IPS-NIHi11 (cell line): Measurements from ENCODE around the gene HAPLN2.
"Not testable (repeated sequence)": the region's sequence is repeated elsewhere in the genome, so short reads cannot be mapped to it uniquely, and the experiment has no call there.

Source experiments
- DNase-seq: peaks from one replicate; pipeline ENCODE4 v3.0.0; 2012; ENCODE audit warnings: mixed read lengths, low spot score

Gene HAPLN2

GRCh38 chr1:156618853-156619581 is at the start of gene HAPLN2:
Gene HAPLN2, plus strand, starts transcription at chr1:156619415. Its CDS starts 4,076 bp downstream, at chr1:156623491.
- DNase-seq, result peak; percentile 65

GRCh38 chr1:156571261-156571852 is 47.9 kb upstream of the HAPLN2 start:
- no peak for DNase-seq

GRCh38 chr1:156571919-156572662 is 47.1 kb upstream of the HAPLN2 start, which contains the start of gene IQGAP3:
Gene IQGAP3, minus strand, starts transcription at chr1:156572565. Its CDS starts 36 bp downstream, at chr1:156572529.
- peak; percentile 97 for DNase-seq

- DNase-seq, result no peak
Observed at GRCh38 chr1:156572663-156573018, 46.6 kb upstream of the HAPLN2 start.

GRCh38 chr1:156574039-156574633 is 45.1 kb upstream of the HAPLN2 start:
- no peak for DNase-seq

GRCh38 chr1:156577550-156577949 is 41.7 kb upstream of the HAPLN2 start:
- no peak for DNase-seq

GRCh38 chr1:156578055-156578454 is 41.2 kb upstream of the HAPLN2 start:
- DNase-seq, result no peak

GRCh38 chr1:156579472-156579871 is 39.7 kb upstream of the HAPLN2 start, which contains the start of gene TTC24:
Gene TTC24, plus strand, starts transcription at chr1:156579723. Its CDS starts 1,642 bp downstream, at chr1:156581365.
- no peak for DNase-seq

GRCh38 chr1:156581661-156582387 is 37.4 kb upstream of the HAPLN2 start:
- DNase-seq, result no peak

GRCh38 chr1:156582388-156583017 is 36.7 kb upstream of the HAPLN2 start:
- no peak for DNase-seq

GRCh38 chr1:156583821-156584622 is 35.2 kb upstream of the HAPLN2 start:
- DNase-seq, result peak; percentile 83

GRCh38 chr1:156584813-156585212 is 34.4 kb upstream of the HAPLN2 start:
- peak; percentile 75 for DNase-seq

- no peak for DNase-seq
Observed at GRCh38 chr1:156586323-156586722, 32.9 kb upstream of the HAPLN2 start.

GRCh38 chr1:156586892-156587477 is 32.2 kb upstream of the HAPLN2 start:
- DNase-seq, result no peak

GRCh38 chr1:156587927-156588326 is 31.3 kb upstream of the HAPLN2 start:
- DNase-seq, result not testable (repeated sequence)

GRCh38 chr1:156589546-156589945 is 29.7 kb upstream of the HAPLN2 start:
- no peak for DNase-seq

GRCh38 chr1:156590326-156591180 is 28.7 kb upstream of the HAPLN2 start:
- no peak for DNase-seq

- DNase-seq, result no peak
Observed at GRCh38 chr1:156591181-156591431, 28.1 kb upstream of the HAPLN2 start.

GRCh38 chr1:156591432-156592157 is 27.6 kb upstream of the HAPLN2 start, which contains the start of gene NAXE:
Gene NAXE, plus strand, starts transcription at chr1:156591776. Its CDS starts 29 bp downstream, at chr1:156591805.
- peak; percentile 94 for DNase-seq
